Left hindlimb (tissue), 1 donor: ENCODE results near the gene ST3GAL6.
A peak's percentile ranks its signal among the peaks of the same experiment; 100 is the strongest.
"Not testable (repeated sequence)": the region's sequence is repeated elsewhere in the genome, so short reads cannot be mapped to it uniquely, and the experiment has no call there.

Source experiments
- DNase-seq: peaks from one replicate; pipeline ENCODE4 v3.0.0-alpha.2; 2018

Gene ST3GAL6

DNA sequence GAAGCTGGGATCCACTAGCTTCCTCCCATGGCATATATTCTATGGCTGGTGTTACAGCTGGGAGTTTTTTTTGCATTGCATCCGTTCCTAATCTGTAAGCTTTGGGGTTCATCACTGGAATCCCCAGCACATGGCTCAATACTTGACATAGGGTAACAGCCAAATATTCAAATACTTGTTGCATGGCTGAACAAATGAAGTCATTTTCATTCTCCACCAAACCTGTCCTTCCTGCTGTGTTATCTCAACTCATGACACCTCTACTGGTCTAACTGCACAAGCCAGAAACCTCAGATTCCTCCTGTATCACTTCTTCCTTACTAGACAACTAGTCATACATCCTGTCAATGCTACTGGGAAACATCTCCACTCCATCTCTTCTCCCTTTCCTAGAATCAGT is 43.4 kb downstream of the ST3GAL6 start:
- DNase-seq: no peak

DNA sequence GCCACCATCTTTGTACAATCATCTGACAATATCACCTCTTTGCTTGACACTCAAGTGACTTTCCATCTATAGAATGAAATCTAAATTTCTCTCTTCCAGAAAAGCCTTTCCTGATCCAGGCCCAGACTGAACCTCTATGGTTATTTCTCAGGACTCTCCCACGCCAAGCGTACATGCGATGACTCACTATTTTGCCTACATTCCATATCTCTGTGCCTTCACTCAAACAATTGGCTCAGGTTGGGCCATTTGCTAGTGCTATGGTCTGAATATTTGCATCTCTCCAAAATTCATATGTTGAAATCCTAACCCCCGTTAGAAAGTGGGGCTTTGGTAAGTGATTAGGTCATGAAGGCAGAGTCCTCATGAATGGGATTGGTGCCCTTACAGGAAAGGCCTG is 43.9 kb downstream of the ST3GAL6 start:
- DNase-seq: no peak

DNA sequence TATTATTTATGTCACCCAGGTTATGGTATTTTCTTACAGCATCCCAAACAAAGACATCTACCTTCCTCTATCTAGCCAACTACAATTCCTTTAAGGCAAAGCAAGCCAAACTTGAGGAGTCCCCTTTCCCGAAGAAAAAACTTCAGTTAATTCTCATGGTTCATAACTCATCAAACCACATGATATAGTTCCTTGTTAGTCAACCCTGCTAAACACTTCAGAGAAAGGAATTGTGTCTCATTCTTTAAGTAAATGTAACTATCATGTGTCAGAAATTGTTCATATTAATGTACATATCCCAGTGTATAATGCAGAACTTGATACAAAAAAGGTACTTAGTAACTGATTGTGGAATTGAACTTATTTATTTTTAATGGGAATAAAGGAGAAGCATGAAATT is 44.4 kb downstream of the ST3GAL6 start:
- DNase-seq: no peak

DNA sequence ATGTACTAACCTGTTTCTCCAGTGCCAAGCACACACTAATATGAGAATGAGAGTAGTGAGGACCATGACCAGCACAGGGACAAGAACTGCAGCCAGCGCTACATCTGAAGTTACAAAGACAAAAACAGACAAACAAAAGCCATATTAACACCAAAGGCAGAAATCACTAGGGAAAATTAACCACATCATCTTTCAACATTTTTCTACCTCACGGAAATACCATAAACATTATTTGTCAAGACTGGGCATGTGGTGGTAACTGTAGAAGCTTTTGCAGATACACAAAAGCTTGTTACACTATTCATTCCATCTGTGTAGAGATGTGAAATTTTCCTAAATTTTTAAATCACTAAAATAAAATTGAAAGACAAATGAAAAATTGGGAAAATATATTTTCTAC is 44.9 kb downstream of the ST3GAL6 start:
- no peak for DNase-seq

DNA sequence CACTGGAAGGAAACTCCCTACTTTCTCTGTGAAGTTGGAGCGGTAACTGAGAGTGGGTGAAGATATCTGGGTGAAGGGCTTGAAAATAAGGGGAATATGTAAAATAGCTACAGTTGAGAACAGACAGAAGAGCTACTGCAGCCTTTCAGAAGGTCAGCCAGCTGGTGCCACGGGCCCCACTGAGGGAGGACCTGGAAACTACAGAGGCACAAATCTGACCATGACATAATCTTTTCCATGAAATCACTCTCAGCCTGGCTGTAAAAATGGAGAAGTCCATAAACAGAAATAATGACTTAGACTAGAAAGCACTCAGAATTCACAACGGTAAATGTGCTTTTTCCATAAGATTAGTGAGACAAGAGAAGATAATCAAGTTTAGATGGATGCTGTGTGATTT is 46.4 kb downstream of the ST3GAL6 start:
- no peak for DNase-seq

DNA sequence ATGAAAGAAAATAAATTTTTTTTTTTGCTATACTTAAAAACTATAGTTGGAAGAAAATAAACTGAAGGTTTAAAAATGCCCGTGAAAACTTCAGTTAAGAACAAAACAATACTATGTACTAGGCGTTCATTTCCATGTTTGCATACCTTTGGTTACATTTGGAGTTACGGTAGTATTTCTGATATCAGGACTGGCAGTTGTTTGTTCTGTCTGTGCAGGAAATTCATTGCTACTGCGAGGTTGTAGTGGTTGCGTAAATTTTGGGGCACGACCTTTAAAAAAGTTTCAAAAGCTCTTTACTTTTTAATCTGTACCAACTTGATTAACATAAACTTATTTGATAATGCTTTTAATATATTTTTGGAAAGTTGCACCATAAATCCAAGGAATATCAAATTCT is 47.9 kb downstream of the ST3GAL6 start:
- no peak for DNase-seq

DNA sequence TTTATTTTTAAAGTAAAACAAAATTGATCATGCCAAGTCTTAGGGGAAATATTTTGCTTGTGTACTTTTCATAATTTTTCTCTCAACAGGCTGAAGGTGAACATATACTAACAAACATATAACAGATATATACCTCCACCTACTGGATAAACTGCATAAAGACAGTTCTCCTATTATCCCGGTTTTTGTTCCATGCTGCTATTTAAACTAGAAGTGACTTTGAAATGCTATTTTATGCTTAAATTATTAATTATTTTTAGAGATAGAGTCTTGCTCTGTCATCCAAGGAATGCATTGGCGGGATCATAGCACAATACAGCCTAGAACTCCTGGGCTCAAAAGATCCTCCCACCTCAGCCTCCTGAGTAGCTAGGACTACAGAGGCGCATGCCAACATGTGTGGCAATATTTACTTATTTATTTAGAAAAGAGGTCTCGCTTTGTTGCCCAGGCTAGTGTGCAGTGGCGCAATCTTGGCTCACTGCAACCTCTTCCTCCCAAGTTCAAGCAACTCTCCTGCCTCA is 49.8 kb downstream of the ST3GAL6 start:
- no peak for DNase-seq

DNA sequence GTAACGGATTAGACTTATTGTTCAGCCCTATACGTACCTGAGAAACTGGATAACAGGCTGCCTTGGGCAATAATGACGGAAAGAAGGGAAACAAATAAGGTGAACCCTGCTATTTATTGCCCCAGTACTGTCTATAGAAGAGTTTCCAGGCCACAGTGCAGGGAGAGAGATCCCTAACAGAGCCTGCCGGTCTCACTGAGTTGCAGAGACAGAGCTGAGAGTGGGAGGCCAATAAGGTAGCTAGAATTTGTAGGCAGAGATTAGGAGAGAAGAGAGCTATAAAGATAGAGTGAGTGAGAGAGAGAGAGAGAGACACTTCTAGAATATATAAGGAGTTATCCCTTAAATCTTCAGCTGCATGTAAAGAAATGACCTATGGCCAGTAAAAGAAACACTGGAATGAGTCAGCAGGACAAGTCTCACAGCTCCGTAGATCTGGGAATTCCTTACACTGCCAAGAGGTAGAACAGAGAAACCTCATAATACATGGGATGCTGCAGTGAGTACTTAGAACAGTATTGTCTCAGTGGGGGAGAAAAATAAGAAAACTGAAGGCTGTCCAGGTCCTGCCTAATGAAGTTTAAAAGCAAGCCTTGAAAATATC is 51.8 kb downstream of the ST3GAL6 start:
- DNase-seq: no peak

DNA sequence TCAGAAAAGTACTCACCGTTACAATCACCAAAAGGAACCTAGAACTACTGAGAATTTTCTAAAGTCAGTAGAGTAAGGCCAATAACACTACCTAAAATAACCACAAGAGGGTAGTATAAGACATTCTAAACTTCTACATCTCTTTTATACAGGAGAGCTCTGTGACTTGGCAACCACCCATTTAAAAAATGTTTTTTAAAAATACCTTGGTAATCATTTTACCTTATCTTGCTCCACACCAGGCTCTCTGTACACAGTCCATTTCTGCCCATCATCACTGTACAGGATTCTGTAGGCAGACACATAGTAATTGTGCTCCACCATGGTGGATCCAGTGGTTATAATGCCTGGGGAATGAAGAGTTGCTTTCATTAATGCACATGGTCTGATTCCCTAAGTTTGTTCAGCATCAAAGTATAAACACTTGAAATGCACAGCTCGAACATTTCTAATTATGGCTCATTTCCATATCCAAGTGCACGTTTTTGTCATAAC is 54.5 kb downstream of the ST3GAL6 start:
- no peak for DNase-seq

DNA sequence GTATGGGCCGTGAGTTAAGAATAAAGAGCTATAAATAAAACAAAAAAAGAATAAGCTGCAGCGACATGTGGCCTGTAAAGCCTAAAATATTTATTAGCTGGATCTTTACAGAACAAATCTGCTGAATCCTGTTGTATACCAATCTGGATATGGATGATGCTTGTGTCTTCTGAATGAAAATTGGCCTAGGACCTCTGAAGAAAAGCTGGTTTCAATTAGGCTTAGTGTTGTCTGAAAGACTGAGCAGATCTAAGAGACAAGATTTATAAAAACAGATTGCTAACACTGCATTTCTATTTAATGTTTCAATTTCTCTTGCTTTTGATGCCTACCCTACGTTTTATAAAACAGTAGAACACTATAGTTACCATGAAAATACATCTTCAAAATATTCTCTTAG is 57.9 kb downstream of the ST3GAL6 start:
- no peak for DNase-seq

DNA sequence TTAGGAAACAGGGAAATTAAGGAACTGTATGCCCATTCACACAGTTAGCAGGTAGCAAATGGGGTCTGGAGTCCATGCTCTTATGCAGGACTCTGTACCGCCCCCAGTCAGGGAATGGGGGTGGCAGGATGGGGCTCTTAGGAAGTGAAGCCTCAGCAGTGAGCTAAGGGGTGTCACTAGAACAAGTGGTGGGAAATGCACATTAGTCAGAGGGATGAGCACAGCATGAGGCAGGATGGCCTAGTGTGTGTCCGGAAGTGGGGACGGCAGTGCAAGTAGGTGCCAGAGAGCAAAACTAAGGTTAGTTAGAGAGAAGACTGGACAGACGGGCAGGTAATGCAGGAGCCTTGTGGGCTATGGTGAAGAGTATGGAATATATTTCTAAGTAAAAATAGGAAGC is 60.7 kb downstream of the ST3GAL6 start:
- DNase-seq: no peak

DNA sequence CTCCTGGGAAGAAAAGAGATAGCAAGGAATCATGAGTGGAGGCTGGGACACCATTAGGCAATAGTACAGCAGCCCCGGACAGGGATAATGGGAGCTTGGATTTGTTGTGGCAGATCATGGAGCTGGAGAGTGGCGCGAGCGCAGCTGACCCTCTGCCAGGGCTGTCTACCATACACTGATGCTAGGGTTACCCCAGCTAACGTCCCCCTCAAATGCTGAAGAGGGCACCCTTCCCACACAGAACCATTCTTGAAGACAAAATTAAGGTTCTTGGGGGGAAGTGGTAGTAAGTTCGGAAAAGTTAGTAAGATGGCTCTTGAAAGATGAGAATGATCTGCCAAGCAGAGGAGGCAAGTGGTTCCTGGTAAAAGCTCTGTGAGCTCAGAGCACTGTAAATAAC is 61.1 kb downstream of the ST3GAL6 start:
- no peak for DNase-seq

DNA sequence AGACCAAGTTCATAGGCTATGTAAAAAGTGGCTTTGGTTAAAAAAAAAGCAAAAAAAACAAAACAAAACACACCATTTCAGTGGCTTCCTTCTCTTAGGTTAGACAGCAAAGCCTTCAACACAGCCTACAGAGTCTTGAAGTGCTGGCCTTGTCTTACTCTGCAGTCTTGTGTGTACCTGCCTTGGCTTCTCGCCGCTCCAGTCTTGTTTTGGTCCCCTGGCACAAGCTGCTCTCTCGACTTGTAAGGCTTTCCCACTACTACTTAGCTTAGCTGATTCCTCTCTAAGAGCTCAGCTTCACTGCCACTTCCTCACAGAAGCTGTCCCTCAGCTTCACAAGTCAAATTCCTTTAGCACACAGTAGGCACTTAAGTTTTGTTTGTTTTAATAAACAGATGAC is 63.0 kb downstream of the ST3GAL6 start:
- DNase-seq: no peak

DNA sequence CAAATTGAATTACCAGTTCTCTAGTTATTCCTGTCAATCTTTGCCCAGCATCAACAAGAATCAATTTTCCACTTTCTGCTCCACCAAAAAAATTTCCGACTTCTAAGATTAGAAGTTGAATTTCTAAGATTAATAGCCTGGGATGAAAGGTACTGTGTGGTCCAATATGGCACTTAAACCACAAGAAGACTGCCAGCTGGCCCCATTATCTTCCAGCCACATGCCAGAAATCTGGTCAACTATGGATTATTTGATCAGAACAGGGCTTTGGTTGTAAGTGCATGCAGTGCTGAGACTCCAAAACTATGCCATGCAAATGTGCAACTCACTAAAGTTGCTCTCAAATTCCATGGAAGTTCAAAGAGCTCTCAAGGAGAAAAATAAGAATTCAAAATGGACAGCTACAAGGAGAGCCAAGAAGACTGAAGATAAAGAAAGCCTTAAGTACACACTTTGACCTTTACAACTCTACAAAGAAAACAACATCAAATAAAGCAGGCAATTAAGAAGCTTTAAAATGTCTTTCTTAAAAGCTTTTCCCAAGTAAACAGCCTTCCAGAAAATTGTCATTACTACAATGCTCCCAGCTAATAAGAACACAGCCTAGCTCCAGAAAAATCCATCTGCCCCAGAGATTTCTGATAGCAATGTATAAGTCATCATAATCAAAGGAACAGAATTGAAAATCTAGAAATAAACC is 64.2 kb downstream of the ST3GAL6 start:
- peak; percentile 27 for DNase-seq

DNA sequence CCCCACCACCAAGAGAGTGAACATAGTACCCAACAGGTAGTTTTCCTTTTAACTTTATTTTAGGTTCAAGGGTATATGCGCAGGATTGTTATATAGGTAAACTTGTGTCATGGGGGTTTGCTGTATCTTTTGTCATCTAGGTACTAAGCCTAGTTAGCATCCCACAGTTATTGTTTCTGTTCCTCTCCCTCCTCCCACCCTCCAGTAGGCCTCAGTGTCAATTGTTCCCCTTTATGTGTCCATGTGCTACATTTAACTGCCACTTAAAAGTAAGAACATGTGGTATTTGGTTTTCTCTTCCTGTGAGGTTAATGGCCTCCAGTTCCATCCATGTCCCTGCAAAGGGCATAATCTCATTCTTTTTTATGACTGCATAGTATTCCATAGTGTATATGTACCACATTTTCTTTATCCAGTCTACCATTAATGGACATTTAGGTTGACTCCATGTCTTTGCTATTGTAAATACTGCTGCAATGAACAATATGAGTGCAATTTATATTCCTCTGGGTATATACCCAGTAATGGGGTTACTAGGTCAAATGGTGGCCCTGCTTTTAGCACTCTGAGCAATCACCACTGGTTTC is 66.2 kb downstream of the ST3GAL6 start:
- no peak for DNase-seq

DNA sequence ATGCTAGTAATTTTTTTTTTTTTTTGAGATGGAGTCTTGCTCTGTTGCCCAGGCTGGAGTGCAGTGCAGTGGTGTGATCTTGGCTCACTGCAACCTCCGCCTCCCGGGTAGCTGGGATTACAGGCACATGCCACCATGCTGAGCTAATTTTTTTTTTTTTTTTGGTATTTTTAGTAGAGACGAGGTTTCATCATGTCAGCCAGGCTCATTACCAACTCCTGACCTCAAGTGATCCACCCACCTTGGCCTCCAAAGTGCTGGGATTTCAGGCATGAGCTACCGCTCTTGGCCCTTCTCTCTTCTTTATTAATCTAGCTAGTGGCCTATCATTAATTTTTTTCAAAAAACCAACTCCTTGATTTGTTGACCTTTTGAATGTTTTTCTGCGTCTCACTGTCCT is 67.9 kb downstream of the ST3GAL6 start:
- DNase-seq: not testable (repeated sequence)

DNA sequence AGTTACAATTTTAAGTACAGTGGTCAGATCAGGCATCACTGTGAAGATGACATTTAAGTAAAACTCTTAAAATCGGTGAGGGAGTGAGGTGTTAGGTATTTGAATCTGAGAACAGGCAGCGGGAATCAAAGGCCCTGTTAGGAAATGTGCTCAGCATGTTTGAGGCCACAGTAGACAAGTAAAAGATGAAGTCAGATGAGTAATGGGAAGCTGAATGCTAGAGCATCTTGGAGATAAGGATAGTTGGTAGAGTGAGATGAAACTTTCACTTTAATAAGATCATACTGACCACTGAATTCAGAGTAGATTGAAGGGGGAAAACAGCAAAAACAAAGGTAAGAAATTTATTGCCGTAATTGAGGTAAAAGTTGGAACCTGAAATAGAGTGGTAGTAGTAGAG is 76.7 kb downstream of the ST3GAL6 start:
- no peak for DNase-seq

DNA sequence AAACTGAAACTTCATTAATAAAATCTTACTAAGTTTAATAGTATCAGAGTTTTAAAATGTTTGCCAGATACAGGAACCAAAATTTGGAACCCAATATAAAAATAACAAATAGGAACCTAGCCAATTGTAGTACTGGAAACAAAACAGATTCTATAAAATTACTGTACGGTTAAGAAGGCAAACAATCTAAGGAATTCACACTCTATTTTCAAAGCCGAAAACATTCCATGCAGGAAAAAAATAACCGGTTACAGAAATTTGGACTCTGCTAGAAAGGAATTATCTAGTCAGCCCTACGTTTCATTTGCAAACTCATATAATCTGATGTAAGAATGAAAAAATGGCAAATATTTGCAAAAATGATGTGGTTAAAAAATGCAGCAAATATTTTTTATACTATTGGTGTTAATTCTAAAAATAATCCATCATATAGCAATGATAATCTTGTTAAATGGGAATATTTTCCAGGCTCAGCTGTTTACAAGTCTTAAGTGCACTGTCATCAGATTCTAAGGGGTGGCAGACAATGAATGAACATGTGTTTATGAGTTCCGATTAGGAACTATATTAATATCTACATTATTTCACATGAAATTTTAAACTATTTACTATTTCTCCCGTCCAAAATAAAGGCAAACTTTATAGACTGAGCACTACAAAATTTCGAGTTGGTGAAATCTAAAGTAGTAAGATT is 80.3 kb downstream of the ST3GAL6 start:
- no peak for DNase-seq
